ENCODE measurements around the gene CBL. TPM values are rescaled to one million over a fixed set of nuclear protein-coding genes. Genes with fewer than 3 reads are reported as not detected.

CBL gene
- total and polyA plus RNA-seq, 10 of the 15 experiments (the other 5 are each of a cell fraction or from before 2014, with no cell fraction given), result 3.9 to 27.1 (median 9.5) TPM

- TF ChIP-seq, protein P1, sequence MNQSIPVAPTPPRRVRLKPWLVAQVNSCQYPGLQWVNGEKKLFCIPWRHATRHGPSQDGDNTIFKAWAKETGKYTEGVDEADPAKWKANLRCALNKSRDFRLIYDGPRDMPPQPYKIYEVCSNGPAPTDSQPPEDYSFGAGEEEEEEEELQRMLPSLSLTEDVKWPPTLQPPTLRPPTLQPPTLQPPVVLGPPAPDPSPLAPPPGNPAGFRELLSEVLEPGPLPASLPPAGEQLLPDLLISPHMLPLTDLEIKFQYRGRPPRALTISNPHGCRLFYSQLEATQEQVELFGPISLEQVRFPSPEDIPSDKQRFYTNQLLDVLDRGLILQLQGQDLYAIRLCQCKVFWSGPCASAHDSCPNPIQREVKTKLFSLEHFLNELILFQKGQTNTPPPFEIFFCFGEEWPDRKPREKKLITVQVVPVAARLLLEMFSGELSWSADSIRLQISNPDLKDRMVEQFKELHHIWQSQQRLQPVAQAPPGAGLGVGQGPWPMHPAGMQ (IDR thresholded peaks at IDR 0.05; ENCODE audit: borderline replicate concordance), result no peak
- TF ChIP-seq SMAD5 (IDR thresholded peaks at IDR 0.05; ENCODE audit: low read depth), result no peak
- peak; percentile 37 to 50; a peak in 3 of 4 replicates for TF ChIP-seq IKZF2 (IDR thresholded peaks at IDR 0.05)
- TF ChIP-seq HCFC1 (IDR thresholded peaks at IDR 0.05; ENCODE audit: low read length), result 0 out of 2 replicates have a peak, but pooled peaks have one; percentile 21
- TF ChIP-seq RAD51 (IDR thresholded peaks at IDR 0.05), result no peak
- no peak for TF ChIP-seq SREBF2 (IDR thresholded peaks at IDR 0.05; ENCODE audit: low read length)
- TF ChIP-seq SRF (IDR thresholded peaks at IDR 0.05; ENCODE audit: low read depth in 2 of 2, low read length in 2 of 2), result no peak
- TF ChIP-seq YBX1 (IDR thresholded peaks at IDR 0.05), result no peak
- TF ChIP-seq, protein P2, sequence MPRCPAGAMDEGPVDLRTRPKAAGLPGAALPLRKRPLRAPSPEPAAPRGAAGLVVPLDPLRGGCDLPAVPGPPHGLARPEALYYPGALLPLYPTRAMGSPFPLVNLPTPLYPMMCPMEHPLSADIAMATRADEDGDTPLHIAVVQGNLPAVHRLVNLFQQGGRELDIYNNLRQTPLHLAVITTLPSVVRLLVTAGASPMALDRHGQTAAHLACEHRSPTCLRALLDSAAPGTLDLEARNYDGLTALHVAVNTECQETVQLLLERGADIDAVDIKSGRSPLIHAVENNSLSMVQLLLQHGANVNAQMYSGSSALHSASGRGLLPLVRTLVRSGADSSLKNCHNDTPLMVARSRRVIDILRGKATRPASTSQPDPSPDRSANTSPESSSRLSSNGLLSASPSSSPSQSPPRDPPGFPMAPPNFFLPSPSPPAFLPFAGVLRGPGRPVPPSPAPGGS (IDR thresholded peaks at IDR 0.05; ENCODE audit: borderline replicate concordance, insufficient read depth, low read depth, low read length, poor library complexity, severe bottlenecking), result no peak
- TF ChIP-seq CHD2 (IDR thresholded peaks at IDR 0.05; ENCODE audit: borderline replicate concordance, low read depth, low read length), result peak; percentile 55; the same call in 1 of the 2 replicates
- TF ChIP-seq ZNF207 (IDR thresholded peaks at IDR 0.05; ENCODE audit: borderline replicate concordance), result no peak
- peak; percentile 50; the same call in 1 of the 2 replicates for TF ChIP-seq JUND (IDR thresholded peaks at IDR 0.05; ENCODE audit: low read depth, low read length)
- no peak for TF ChIP-seq MTA3 (IDR thresholded peaks at IDR 0.05; ENCODE audit: borderline replicate concordance, low read length)
- no peak for TF ChIP-seq E4F1 (IDR thresholded peaks at IDR 0.05; ENCODE audit: borderline replicate concordance, partially characterized antibody)
- TF ChIP-seq HSF1 (IDR thresholded peaks at IDR 0.05; ENCODE audit: low read depth, low read length), result no peak
- no peak for TF ChIP-seq BCLAF1 (IDR thresholded peaks at IDR 0.05)
Measured at GRCh38 chr11:119318240-119319135, 112.3 kb downstream of the CBL start (continued).

Data from GM12878 (cell line).